HepG2 (cell line): ENCODE data around the gene SNX15. TPM values are rescaled to one million over a fixed set of nuclear protein-coding genes. Genes with fewer than 3 reads are reported as not detected.

ENCODE experiments used
- ISX ChIP-seq: sonication (generic); formaldehyde crosslinking; conservative IDR thresholded peaks from 2 replicates; pipeline ENCODE4 v1.5.0; 2020; ENCODE audit warnings: missing genetic modification reagents
- MED13 ChIP-seq: sonication (generic); formaldehyde crosslinking; IDR thresholded peaks from 2 replicates; pipeline ENCODE4 v1.5.0; 2020; ENCODE audit warnings: missing genetic modification reagents
- NFAT5 ChIP-seq: sonication (generic); formaldehyde crosslinking; IDR thresholded peaks from 2 replicates; pipeline ENCODE4 v1.4.0; 2020; ENCODE audit warnings: missing genetic modification reagents
- NFE2L2 ChIP-seq: fragments of 150-350 bp; IDR thresholded peaks from 2 replicates; pipeline ENCODE4 v1.6.1; 2014; ENCODE audit warnings: low read length
- PATZ1 ChIP-seq: sonication (generic); formaldehyde crosslinking; IDR thresholded peaks from 2 replicates; pipeline ENCODE4 v1.4.0; 2020; ENCODE audit warnings: missing genetic modification reagents
- SCMH1 ChIP-seq: sonication (generic); formaldehyde crosslinking; IDR thresholded peaks from 2 replicates; pipeline ENCODE4 v1.9.0; 2021; ENCODE audit warnings: missing genetic modification reagents, mild to moderate bottlenecking, borderline replicate concordance
- TGIF2 ChIP-seq: IDR thresholded peaks from 2 replicates; pipeline ENCODE4 v1.6.1; 2016; ENCODE audit warnings: control low read depth, missing compliant biosample characterization
- ZNF589 ChIP-seq: sonication (generic); formaldehyde crosslinking; conservative IDR thresholded peaks from 2 replicates; pipeline ENCODE4 v1.8.0; 2022; ENCODE audit warnings: mild to moderate bottlenecking, moderate library complexity, missing genetic modification reagents
- ZNF784 ChIP-seq: sonication (generic); formaldehyde crosslinking; IDR thresholded peaks from 2 replicates; pipeline ENCODE4 v1.5.1; 2020; ENCODE audit warnings: missing genetic modification reagents, mild to moderate bottlenecking, borderline replicate concordance
- ZXDC ChIP-seq: sonication (generic); formaldehyde crosslinking; IDR thresholded peaks from 2 replicates; pipeline ENCODE4 v1.5.0; 2020; ENCODE audit warnings: mild to moderate bottlenecking, missing genetic modification reagents
- polyA plus RNA-seq, 8 experiments: library from polyadenylated mRNA; depleted of rRNA in 3 of 8; stranded (reverse) in 7 of 8; unstranded in 1 of 8; fragments of >200 nt; fragmentation: Illumina TruSeq in 4 of 8; extraction: Trizol in 4 of 8; gene quantifications; 2 replicates each; pipeline versions ENCODE4 v1.2.1 to v1.2.3, GENCODE V29; 2011 to 2016; ENCODE audit warnings: low read depth in 4 of 8, missing spikeins in 1 of 8, mixed read lengths in 1 of 8; ENCODE audit not compliant: insufficient read depth in 1 of 8
- total RNA-seq, 5 experiments: library from RNA; depleted of rRNA; stranded (reverse); fragments of >200 nt; fragmentation: Illumina TruSeq; extraction: Trizol; gene quantifications; 2 replicates each; pipeline ENCODE4 v1.2.3, GENCODE V29; 2016; ENCODE audit warnings: low read depth in 1 of 5

SNX15 gene
- total and polyA plus RNA-seq, 2 of the 13 experiments (the other 11 are each of a cell fraction or from before 2014, with no cell fraction given): 19.1 to 22.6 TPM

- TF ChIP-seq PATZ1: peak; percentile 61; the same call in 1 of the 2 replicates
- TF ChIP-seq ZNF784: no peak
- no peak for TF ChIP-seq MED13 (CRISPR knock-in tag)
- no peak; the same call in 1 of the 2 replicates for TF ChIP-seq ZNF589
- TF ChIP-seq ZXDC (CRISPR knock-in tag): no peak
- TF ChIP-seq NFAT5 (CRISPR knock-in tag): no peak
- TF ChIP-seq NFE2L2: no peak
- no peak for TF ChIP-seq ISX
- no peak for TF ChIP-seq SCMH1 (CRISPR knock-in tag)
- 0 out of 2 replicates have a peak, but pooled peaks have one; percentile 8 for TF ChIP-seq TGIF2 (CRISPR knock-in tag)
These were observed 13.9 kb upstream of the SNX15 start (continued) for GRCh38 chr11:65013130-65013887.
